Midbrain (tissue), 1 donor: ENCODE results near the gene NEK2.
"Not testable (repeated sequence)": the region's sequence is repeated elsewhere in the genome, so short reads cannot be mapped to it uniquely, and the experiment has no call there.

Source experiments
- DNase-seq: peaks from one replicate; lab custom pipeline; 2025; lab: John Stamatoyannopoulos, UW

NEK2 gene

DNA sequence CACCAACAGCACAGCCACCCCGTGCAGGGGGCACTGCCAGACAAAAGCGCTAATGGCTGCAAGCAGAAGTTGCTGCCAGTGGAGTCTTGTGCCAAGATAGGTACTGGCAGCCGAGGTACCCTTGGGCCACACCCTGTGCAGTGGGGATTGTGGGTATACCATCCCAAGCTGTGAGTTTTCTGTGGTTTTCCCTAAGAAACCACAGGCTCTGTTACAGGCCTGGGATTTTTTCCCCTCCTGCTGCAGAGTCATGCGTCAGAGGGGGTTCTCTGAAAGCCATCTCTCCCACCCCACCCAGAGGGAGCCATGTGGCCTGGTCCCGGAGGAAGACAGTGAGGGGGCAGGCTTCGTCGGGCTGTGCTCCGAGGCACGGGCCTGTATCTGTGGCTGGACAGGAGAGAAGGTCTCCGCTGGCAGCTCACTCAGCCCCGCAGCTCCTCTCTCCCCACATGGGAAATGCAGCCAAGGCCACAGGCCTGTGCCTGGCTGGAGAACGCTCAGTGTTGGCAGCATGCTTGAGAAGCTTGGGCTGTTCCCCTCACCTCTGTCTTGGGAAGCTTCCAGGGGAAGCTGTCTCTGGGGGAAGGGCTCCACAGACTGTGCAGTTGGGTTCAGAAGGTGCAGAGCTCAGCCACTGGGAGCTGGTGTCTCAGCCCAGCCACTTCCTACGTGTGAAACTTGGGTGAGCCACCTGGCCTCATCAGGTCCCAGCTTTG is 42.5 kb downstream of the NEK2 start:
- peak; percentile 25 for DNase-seq

DNA sequence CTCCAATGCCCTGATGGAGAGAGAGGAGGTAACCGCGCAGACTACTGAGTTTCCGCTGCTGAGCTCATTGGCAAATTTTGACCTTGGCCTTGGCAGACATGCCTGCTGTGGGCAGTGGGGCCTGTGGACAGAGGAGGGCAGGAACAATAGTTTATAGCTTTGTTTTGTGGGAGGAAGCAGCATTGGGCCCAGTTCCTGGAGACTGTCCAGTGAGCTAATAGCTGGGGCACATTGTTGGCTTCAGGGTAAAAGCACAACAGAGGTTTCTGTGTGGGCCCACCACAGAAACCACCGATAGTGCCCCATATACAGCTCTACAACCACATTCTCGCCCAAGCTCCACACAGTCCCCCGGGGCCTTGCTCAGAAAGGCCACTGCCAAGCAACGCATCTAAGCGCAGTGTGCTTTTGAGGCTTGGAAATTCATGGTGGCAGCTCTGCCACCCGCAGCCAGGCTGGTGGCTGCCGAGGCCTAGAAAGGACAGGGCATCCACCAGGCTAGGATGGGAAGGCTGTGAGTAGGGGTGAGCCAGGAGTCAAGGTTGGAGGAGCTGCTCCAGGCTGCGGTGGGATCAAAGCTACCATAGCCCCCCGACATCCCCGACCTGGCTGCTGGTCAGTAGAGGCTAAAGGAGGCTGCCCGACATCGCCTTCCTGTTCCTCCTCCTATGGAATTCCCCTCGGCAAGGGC is 43.2 kb downstream of the NEK2 start:
- no peak for DNase-seq

DNA sequence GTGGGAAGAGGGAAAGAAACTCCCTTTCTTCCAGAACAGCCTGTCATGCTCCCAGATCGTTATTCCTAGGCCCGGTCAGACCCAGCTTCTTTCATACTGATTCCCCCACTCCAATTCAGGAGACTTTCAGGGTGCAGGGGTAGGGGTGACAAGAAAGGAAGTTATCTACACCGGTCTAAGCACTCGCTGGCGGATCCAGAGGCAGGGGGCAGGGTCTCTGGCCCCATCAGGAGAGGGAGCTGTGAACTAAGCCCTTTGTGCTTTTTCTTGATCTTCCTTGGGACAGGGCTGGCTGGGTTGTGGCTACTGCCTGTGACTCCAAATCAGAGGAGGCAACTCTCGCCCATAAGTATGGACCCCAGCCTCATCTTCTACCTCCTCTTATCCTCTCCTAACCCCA is 44.3 kb downstream of the NEK2 start:
- no peak for DNase-seq

DNA sequence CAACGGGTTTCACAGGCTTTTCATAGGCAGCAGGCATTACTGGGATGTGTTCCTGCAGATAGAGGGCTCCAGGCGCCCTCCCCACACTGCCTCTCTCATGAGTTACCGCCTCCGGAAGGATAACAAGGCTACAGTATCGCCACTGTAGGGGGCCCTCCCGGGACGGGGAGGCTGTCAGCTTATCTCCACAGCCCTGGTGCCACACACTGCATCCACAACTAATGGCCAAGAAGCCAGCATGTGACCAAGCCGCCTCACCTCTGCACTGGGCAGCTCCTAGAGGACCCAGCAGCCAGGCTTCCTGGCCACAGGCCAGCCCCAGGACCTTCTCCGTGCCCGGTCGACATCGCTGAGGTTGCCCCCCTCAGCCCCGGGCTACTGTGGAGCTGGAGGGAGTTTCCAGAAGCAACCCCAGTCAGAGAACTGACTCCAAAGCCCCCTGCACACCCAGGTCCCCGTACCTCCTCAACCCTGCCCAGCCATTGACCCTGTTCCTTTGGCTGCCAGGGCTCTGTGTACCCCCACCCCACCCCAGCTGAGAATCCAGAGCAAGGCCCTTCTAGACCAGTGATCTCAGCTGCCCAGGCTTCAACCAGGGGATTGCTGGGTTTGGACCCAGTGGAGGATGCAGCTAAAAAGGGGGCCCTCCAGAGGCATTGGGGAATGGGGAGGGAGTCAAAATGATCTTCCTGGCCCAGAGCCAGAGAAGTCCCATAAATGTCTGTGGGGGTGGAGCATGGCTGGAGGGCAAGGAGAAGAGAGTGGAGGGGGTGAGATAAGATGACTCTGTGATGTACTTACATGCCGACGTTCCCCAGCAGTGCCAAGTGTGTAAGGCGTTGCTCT is 45.0 kb downstream of the NEK2 start:
- no peak for DNase-seq

DNA sequence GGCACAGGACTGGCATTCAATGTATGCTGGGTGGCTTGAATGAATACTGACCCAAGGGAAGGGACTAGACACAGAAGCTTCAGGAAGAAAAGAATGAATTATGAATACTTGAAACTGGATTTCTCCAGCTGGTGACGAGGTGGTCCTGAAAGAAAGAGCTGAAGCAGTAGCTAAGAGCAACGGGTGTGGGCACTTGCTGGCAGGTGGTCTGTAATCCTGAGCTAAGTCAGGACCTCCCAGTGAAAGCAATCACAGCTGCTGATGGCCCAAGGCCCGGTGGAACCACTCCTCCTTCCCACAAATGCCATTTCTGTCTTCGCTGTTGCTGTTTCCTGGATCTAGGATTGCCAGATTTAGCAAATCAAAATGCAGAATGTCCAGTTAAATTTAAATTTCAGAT is 47.0 kb downstream of the NEK2 start:
- no peak for DNase-seq

DNA sequence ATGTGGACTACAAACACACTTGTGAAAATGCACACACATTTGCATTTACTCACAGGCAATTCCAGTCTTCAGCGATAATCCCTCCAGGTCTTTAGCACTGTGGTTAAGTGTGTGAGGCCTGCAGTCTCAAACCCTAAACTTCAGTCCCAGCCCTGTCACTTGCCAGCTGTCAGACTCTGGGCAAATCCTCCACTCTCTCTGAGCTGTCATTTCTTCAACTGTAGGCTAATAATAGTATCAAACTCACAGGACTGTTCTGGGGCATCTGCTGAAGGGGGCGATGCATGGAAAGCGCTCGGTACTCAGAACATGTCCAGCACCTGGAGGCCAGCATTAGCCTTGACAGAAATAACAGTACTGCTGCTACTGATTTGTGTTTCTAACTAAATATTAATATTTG is 48.2 kb downstream of the NEK2 start:
- no peak for DNase-seq

DNA sequence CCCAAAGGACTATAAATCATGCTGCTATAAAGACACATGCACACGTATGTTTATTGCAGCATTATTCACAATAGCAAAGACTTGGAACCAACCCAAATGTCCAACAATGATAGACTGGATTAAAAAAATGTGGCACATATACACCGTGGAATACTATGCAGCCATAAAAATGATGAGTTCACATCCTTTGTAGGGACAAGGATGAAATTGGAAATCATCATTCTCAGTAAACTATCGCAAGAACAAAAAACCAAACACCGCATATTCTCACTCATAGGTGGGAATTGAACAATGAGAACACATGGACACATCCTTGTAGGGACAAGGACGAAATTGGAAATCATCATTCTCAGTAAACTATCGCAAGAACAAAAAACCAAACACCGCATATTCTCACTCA is 49.6 kb downstream of the NEK2 start:
- DNase-seq = not testable (repeated sequence)

DNA sequence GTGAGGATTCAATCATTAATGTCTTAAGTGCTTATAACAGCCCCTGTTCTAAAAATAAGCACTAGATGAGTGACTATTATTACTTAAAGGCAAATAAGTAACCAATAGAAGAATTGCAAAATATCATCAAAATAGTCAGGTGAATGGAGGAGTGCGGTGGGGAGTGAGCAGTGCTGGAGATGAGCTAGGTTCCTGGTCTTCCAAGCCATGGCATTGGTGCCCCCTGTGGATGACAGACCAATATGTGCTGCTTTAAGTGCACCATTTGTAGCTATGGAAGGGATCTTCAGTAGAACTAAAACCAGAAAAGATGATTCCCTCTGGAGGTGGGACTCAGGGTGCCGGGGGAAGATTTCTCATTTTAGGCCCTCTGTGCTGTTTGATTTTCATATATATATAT is 50.4 kb downstream of the NEK2 start:
- peak; percentile 12 for DNase-seq

DNA sequence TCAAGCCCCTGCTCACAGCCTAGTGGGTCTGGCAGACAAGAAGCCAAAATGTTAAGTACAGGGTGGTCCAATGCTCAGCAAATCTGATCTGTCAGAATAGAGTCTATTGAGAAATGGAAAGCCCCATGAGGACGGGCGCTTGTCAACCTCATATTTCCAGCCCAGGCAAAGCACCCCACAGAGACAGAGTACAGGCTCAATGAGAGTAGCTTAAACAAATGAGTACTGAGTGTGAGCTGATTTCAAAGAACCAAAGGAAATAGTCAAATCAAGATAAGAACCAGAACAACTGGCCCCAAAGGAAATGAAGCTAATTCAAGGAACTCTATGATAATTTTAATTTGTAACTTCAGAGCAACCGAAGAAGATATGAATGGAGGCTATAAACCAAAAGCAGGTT is 51.9 kb downstream of the NEK2 start:
- DNase-seq = no peak

DNA sequence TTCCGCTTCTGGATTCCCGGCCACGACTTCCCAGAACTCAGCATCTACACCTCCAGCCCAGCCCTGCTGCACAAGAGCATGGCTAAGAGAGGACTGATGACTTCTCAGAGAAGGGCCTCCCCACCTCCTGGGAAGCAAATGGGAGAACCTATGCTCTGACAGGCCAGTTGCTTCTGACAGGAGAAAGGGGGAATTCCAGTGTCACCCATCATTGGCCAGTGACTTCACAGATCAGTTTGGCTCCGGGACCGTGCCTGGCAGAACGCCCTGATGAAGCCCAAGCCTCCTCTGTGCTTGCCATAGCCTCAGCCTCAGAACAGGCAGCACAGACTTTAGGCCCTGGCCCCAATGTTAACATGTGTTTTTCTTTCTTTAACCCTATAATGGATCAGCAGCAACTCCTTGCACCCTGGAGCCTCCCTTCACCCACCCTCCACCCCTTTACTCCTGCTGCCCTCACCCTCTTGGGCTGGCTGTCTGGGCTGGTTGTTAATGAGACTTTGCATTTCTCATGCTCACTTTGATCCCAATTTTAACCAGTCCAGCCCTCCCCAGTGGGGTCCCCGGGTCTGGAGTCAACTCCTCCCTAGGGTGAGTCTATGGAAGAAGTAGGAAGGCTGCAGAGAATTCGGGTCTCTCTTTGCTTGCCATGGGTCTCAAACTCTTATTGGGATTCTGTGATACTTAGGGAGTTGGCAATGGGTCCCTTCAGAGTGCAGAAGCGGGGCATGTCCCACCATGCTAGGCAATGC is 53.8 kb downstream of the NEK2 start:
- DNase-seq = no peak

DNA sequence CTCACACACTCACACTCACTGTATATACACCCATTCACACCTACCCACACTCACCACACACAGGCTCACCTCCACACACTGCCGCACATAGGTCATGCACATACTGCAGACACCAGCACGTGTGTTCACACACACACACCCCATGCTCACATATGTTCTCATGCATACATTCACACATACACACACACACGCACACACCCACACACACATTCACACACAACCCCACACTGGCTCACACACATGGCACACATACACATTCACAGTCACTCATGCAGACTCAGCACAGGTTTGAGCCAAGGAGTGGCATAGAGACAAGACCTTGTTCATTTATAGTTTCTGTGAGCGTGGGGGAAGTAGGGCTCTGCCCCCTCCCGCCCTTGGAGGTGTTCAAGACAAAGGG is 55.3 kb downstream of the NEK2 start:
- DNase-seq = no peak

DNA sequence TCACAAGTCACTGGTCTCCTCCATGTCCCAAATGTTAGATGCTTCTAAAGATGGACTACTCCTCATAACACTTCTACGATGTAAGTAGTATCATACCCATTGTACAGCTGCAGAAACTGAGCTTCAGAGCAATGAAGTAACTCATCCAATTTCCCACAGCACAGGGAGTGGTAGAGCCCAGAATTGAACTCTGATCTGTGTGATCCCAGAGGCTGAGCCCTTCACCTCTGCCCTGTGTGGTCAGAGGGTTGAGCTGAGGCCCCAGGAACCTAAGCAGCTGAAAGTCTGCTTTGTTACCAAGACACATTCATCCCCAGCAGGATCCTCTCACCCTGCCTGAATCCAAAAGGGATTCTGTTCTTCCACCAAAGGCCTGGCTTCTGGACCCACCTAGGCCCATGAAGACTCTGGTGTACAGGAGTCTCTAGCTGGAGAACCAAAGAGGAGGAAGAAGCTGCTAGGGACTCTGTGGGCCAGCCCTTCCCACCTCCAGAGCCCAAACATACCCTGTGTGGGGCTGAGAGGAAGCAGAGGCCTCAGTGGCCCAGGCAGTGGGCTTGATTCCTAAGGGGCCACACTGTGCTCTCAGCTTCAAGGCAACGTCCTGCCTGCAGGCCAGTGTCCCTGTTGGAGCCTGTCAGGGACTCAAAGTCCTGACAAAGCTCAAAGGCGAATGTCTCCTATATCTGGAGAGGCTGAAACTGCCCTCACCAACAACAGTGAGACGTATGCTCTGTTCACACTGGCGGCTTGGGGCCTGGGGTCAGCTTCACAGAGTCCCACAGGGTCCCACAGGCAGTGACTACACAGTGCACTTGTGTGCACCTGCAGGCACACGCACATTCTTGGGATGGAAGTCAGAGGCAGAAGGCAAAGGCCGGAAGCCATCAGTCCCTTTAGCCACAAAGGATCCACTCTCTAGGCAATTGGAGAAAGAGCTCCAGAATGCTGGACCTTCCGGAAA is 56.1 kb downstream of the NEK2 start:
- DNase-seq = no peak

DNA sequence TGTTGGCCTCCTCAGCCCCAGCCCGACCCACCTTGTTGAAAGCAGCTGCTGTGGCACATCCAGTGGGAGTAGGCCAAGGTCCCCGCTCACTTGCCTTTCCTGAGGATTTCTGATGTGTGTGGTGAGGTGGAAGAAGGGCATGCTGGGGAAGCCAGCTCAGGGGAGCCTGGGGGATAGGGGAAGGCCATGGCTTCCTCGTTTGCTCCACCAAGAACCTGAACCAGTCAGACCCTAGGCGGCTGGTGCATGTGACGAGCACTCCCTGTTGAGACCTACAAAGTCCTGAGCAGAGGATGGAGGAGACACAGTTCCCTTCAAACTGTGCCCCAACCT is 58.5 kb downstream of the NEK2 start:
- DNase-seq = no peak

DNA sequence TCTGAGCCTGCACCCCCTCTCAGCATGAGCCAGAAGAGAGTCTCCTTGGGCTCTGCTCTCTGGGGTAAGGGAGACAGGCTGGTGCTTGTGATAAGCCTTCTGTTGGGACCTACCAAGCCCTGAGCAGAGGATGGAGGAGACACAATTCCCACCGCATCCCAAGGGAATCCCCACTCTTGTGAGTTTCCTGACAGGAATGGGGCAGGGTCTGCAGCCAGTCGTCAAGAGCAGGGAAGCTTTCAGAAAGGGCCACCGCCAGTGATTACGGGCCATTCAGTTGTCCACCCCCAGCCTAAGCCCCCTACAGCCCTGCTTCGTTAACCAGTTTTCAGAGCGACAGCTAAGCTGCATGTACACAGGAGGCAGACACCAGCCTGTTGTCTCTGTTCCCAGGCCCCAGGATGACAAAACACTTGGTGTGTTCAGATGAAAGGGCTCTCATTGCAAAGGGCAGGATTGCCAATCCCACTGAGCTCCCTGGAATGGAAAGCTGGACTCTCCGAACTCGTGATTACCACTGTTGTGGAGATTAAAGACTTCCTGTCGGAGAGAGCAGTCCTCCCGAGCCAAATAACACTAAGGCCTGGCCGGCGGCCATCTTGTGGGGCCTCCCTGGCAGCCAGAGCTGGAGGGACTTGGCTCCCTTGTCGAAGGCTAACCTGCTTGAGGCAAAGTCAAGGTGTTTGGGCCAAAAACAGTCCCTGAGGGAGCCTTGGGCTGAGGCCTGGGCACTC is 59.0 kb downstream of the NEK2 start:
- DNase-seq = no peak

DNA sequence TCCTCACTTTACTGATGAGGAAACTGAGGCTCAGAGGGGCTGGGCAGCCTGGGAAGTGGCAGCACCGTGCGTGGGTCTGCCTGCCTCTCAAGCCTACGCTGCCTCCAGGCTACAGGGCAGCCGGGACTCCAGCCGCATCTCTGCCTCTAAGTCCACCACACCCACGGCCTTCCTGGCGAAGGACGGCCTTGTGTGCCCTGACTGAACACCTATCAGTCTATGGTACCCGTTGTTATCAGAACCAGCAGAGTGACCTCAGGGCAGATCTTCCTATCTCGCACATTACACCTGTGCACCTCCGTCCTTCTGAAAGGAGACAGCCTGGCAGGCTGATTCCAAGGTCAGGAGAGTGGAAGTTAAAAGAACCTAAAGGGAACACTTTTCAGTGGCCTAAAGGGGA is 60.8 kb downstream of the NEK2 start:
- no peak for DNase-seq

DNA sequence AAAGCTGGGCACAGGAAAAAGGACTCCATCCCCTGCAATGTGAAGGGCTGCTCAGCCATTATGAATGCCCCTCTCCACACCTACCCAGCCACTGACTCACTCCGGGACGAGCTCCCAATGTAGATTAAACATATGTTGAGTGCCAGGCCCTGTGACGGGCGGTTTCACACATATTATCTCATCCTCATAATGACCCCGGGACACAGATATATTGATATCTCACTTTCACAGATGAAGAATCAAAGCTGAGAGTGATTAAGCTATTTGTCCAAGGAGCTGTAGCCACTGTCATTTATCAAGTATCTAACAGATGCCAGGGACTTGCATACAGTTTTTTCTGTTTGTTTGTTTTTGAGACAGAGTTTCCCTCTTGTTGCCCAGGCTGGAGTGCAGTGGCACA is 61.5 kb downstream of the NEK2 start:
- DNase-seq = no peak

DNA sequence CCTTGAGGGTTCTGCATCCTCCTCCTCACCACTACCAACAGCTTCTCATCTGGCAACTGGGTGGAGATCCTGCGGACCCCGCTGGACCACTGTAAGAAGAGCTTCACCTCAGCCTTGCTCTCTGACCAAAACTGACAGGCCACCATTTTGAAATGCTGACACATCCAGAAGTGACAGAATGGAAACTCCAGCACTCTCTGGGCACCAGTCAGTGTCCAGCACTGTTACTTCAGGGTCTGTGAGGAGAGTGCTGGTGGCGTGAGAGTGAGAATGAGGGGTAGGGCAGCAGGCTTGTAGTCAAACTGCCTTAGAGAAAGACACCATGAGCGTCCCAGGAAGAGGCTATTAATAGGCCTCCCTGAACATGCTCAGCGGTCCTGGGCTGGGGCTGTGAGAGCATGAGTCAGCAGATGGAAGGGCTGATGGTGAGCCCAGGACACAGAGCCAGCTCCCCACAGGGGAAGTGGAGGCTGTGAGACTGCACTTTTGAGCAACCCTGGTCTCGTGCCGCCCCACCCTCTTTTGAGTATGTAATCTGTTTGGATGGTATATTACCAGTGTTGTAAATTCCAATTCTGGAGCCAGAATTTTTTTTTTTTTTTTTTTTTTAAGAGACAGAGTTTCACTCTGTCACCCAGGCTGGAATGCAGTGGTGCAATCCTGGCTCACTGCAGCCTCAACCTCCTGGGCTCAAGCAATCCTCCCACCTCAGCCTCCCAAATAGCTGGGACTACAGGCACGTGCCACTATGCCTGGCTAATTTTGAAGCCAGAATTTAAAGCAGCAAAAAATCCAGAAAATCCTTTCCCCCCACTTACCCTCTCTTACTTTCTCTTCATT is 62.1 kb downstream of the NEK2 start:
- DNase-seq = peak; percentile 11

DNA sequence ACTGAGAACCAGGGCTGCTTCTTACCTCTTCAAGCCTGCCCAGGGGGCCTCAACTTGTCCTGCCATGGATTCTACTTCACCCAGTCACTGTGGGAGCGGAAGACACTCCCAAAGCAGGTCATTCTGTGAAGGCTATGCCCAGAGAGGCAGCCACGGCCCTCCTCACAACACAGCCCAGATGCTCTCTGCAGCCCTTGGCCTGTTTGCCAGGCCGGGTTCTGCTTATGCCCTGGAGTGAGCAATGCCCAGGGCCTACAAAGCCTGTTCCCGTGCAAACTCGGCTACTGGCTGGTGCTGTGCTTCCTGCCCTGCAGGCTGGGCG is 62.7 kb downstream of the NEK2 start:
- DNase-seq = no peak
